UCSD-AML1 (cell line): ENCODE measurements around the gene CDH4.

Experiments
- DNase-seq: peaks from one replicate; lab custom pipeline; 2025; ENCODE audit not compliant: unreplicated experiment; lab: John Stamatoyannopoulos, UW

Gene CDH4

DNA sequence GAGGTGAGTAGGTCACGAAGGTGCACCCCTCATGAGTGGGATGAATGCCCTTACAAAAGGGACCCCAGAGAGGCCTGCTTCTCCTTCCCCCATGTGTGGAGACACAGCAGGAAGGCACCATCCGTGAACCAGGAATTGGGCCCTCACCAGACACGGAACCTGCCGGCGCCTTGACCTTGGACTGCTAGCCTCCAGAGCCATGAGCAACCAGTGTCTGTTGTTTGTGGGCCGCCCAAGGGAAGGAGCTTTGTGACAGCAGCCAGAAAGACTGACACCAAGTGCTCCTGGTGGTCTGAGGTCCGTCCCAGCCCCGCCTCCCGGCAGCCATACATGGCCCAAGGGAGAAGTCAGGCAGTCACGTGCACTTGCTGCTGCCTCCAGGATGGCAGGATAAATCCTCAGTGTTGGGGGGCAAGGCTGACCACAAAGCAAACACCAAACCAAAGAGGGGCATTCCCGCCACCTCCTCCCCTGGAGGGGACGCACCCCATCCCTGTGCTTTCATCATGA is 29.3 kb downstream of the CDH4 start:
- DNase-seq: no peak

- DNase-seq: no peak
Observed at GRCh38 chr20:61284752-61285151, 32.7 kb downstream of the CDH4 start.

- no peak for DNase-seq
Observed at GRCh38 chr20:61285152-61285645, 33.1 kb downstream of the CDH4 start.

- DNase-seq: no peak
Observed at GRCh38 chr20:61285691-61286090, 33.6 kb downstream of the CDH4 start.

GRCh38 chr20:61287583-61288275 is 35.7 kb downstream of the CDH4 start:
- no peak for DNase-seq

DNA sequence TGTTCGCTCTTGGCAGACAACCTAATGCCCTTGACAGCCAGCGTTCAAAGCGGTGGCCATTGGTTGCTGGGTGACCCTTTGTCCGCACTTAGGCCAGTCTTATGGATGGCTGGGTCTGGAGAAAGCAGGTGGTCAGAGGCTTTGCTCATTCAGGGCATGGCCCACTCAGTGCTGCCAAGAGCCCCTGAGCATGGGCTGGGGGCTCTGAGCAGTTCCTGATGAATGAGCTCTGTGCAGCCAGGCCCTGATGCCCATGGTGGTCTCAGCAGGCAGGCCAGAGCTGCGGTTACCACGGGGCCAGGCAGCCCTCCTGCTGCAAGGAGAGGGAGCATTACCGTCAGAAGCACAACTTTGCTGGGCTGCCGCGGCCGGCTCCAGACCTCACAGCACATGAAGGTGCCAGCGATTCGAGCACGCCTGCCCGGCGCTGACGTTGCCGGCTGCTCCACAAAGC is 36.3 kb downstream of the CDH4 start:
- DNase-seq: no peak

- DNase-seq: no peak
Observed at GRCh38 chr20:61289166-61289565, 37.1 kb downstream of the CDH4 start.

GRCh38 chr20:61290721-61291120 is 38.7 kb downstream of the CDH4 start:
- DNase-seq: no peak

DNA sequence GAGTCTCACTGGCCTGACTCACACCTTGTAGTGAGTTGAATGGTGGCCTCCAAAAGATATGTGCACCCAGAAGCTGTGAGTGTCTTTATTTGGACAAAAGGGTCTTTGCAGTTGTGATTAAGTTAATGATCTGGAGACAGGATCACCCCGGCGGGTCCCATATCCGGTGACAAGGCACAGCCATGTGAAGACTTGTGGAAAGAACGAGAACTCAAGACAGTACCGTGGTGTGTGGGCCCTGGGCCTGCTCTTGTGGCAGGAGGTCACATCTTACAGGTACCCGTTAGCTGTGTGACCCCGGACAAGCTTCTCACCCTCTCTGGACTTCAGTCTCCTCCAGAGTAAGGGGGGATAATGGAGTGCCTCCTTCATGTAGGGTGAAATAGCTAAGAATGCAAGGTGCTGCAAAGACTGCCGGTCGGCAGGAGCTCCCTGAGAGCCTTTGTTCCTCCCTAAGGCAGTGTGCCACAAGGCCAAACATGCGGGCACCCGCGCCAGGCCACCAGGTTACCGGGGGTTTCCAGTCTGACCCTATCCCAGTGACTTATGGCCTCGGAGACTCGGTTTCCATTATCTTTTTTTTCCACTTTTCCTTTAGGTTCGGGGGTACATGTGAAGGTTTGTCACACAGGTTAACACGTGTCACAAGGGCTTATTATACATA is 39.2 kb downstream of the CDH4 start:
- DNase-seq: no peak

GRCh38 chr20:61292391-61292790 is 40.3 kb downstream of the CDH4 start:
- no peak for DNase-seq

DNA sequence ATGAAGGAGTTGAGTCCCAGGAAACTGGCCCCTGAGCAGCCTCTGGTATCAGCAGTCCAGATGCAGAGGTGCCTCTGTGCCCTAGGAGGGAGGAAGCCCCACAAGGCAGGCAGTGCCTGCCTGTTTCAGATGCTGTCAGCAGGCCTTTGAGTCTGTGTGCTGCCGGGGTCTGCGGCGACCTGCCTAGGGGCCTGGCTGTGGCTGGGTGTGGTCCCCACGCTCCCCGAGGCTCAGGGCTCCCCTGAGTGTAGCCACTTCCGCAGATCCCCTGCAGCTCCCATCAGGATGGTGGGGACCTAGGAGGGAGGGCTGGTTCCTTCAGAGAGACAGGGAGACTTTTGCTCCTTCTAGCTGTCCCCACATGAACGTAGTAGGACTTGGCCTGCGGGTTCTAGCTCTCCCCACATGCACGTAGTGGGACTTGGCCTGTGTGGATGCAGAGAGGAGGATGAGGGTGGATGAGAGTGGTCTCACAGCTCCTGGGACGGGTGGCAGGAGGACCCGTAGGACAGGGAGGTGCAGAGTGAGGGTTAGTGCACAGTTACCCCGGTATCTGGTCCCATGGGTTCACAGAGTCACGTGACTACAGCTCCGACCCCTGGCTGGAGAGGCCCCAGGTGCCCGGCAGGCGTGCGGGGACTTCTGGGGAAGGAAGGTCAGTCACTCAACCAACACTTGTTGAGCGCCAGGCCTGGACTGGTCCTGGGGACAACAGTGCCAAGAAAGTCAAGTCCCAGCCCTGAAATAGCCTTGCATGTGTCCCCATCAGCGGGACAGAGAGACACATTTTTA is 41.0 kb downstream of the CDH4 start:
- DNase-seq: no peak

- DNase-seq: no peak
Observed at GRCh38 chr20:61293951-61294350, 41.9 kb downstream of the CDH4 start.

GRCh38 chr20:61295249-61295648 is 43.2 kb downstream of the CDH4 start:
- no peak for DNase-seq

GRCh38 chr20:61295682-61296628 is 43.9 kb downstream of the CDH4 start:
- DNase-seq: no peak

GRCh38 chr20:61296629-61297019 is 44.6 kb downstream of the CDH4 start:
- no peak for DNase-seq

DNA sequence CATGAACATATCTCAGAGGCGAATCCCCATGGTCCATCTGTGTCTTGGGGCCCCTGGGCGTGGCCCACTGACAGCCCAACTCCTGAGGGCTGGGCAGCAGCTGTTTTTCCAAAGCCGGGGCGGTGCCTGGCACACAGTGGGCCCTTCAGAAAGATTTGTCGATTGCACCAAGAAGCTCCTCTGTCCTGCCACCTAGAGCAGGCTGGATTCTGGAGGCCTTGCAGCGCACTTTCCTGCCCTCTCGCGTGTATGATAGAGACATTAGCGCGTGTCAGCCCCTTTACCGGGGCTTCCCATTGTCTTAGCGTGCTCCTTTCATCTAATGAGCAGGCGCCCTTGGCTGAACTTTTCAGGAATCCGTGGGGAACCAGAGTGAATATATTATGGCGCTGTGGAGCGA is 45.4 kb downstream of the CDH4 start:
- DNase-seq: no peak

GRCh38 chr20:61297986-61298385 is 45.9 kb downstream of the CDH4 start:
- DNase-seq: no peak

DNA sequence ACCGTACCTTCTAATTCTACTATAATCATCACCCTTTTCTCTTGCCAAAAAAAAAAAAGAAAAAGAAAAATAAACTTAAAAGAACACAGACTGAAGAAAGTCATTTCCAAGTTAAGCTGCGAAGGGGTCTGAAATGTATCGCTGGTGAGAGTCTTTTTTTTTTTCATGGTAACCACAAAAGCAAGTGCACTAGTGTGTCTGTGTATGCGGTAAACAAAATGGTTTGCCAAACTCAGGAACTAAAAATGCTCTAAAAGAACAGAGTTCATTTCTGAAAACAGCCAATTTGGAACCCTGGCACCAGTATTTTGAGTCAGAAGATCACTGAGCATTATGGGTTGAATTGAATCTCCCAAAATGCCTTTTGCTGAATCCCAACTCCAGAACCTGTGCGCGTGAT is 46.6 kb downstream of the CDH4 start:
- no peak for DNase-seq

DNA sequence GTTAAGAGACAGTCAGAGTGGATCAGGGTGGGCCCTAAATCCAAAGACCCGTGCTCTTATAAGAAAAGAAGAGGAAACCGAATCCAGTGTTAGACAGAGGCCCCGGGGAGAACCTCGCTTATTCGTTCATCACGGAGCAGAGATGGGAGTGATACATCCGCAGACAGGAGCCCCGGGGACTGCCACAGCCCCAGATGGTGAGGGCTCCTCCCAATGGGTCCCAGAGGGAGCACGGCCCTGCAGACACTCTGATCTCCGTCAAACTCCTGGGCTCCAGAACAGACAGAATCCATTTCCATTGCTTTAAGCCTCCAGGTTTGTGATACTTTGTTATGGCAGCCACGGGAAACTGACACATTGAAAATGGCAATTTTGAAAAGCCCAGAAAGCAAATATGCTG is 47.0 kb downstream of the CDH4 start:
- no peak for DNase-seq

DNA sequence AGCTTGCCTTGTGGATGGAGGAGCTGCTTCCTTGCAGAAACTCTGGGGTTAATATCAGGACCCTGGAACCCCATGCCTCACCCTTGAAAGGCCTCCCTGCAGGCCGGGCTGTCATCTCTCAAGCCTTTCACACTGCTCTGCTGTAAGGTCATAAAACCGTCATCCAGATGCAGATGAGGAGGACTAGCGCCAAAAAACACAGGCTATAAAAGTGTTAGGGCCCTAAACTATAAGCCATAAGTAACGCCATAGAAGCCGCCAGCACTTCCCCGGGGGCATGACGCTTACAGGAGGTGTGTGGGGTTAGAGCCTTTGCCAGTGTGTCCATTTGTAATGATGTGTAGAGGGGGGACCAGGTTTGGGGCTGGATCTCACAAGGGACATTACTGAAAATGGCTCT is 47.6 kb downstream of the CDH4 start:
- no peak for DNase-seq

DNA sequence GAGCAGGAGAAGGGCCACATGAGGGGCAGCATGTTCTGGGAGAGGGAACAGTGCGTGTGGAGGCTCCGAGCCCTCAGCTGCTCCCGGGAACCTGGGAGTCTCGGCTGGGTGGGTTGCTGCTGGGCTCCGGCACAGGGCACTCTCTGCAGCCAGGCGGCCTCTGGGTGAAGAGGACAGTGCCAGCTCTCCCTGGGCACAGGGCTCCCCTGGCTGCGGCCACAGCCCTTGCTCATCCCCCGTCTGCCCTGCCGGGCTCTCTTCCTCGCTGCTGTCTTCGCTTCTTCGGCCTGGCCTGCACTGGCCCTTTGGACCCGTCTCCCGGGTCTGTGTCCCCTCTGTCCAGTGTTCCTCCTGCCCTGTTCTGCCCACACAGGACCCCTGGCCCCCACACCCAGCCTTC is 48.2 kb downstream of the CDH4 start:
- DNase-seq: no peak
